Stimulated activated CD8-positive, alpha-beta memory T cell treated with anti-CD3 and anti-CD28 coated beads, Interleukin-12 subunit alpha, Interleukin-12 subunit beta, amount 100 ng/mL, for 4 hours (primary cell): ENCODE results near the gene CCL18.
A peak's percentile ranks its signal among the peaks of the same experiment; 100 is the strongest.
"Not testable (repeated sequence)": the region's sequence is repeated elsewhere in the genome, so short reads cannot be mapped to it uniquely, and the experiment has no call there.

Experiments used
- DNase-seq: peaks from one replicate; pipeline ENCODE4 v3.0.0-alpha.2; 2020; ENCODE audit warnings: low read depth

The CCL18 gene

DNA sequence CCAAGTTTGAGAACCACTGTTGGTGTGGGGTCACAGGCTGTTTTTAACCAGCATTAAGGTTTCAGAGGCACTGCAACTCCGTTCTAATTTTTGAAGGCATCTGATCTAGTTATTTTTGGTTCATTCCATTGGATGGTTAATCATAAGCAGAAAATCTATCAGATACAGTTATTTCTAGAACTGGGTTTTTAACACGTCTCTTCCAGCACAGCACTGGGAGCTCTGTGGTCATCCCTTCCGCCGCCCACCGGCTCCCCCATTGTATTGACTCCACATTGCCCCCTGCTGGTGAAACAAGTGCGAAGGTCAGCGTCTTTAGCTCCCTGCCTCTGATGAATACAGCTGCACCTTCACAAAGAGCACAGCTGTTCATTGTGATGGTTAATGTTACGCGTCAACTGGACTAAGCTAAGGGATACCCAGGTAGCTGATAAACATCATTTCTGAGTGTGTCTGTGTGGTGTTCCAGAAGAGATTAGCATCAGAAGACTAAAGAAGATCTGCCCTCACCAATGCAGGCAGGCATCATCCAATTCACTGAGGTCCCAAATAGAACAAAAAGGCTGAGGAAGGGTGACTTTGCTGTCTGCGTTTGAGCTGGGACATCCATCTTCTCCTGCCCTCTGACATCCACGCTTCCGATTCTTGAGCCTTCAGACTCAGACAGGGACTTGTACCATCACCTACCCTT, 8.5 kb downstream of the CCL18 start:
- DNase-seq, result peak; percentile 53

DNA sequence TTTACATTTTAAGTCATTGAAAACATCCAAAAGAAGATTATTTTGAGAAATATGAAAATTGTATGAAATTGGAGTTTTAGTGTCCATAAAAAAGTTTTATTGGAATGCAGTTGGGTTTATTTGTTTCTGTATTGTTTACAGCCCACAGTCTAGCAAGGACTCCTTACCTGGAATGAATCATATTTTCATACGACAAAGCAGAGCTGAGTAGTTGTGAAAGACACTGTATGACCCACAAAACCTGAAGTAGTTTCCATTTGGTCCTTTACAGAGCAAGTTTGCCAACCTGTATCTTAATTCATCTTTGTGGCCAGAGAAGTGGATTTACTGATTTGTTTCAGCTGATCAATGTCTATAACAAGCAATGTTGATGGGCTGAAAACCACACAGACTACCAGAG, 10.3 kb downstream of the CCL18 start:
- DNase-seq, result no peak

DNA sequence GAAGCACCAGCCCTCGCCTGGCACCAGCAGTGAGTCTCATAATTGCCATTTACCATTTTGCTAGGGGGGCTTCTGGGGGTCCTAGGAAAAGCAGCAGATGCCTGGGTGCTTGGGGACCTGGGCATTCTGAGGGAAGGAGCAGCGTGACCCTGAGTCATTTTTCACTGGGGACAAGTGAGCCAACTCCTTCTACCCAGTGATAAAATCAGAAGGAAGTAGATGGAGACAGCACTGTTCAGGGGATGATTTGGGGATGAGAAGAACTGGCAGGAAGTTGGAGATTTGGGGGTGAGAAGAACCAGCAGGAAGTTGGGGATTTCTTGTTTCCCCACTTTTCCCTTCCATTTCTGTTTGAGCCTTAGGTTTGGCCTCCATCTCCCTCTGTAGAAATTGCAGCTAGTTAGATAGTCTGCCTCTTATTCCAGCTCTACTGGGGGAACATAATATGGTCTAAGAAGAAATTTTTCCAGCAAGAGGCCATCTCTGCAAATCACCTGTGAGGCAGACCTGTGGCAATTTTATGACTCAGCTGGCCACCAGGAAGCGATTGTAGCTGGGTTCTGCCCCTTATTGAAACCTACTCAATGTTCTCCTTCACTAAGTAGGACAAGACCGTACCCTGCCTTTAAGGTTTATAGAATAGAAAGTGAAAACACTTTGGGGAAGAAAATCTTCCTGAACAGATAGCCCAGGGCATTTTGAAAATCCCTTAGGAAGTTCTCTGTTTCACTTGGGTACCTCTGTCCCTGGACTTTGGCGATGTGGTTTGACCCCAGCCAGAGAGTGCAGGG, 17.8 kb downstream of the CCL18 start:
- DNase-seq, result not testable (repeated sequence)

DNA sequence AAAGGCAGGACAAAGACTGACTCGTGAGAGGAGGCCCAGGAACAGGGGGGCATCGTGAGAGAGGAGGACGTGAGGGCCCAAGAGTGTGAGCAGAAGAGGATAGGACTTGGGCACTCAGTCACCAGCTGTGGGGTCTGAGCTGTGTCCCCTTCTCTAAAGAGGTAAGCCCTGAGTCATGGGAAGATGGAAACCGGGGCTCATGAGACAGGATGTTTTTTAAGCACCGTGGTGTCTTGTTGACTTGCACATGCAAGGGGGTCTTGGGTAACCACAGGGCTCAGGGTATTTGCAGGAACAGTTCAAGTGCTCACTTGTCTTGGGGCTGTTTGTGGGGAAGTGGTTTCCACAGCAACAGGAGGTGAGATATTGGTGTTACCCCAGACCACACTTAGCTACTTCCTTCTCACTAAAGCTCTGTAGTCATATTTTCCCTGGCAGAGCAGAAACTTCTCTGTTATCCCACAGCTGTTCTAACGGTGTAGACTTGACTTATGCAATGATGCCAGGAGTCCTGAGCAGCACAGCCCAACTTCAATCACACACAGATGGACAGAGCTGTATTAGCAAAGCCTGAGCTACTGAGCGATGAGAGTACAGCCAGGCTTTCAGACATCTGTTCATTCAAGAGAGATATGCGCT, 18.5 kb downstream of the CCL18 start:
- peak; percentile 48 for DNase-seq

DNA sequence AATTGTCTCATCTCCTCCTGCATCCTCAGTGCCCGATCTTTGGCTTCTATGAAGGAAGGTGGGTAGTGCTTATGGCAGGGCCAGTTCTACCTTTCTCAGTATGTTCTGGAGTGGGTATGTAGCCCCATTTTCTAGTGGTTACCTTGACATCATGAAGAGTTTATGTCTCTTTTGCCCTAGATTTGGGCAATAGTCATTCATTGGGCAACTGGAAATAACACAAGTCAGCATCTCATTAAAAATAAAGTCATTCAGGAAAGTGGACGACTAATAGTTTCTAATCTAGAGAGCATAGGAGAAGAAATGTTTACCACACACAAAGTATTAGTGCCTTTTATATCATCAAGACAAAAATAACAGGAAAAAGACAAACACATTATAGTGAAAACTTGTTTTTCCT, 19.6 kb downstream of the CCL18 start:
- not testable (repeated sequence) for DNase-seq

DNA sequence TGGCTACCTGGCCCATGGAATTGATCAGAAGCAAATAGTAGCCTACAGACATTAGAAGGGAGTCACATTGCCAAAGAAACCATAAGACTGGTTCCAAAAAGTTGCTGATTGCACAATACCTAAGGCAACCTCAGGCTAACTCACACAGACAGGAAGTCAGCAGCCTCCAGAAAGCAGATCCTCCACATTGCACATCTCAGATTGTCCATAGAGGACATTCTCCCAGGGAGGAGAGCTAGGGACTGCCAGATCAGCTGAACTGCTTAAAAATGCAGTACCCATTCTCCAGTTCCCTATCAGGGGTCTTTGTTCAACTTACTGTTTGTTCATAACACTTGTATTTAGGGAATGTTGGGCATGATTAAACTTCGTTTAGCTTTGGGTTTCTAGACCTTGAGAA, 21.7 kb downstream of the CCL18 start:
- no peak for DNase-seq

DNA sequence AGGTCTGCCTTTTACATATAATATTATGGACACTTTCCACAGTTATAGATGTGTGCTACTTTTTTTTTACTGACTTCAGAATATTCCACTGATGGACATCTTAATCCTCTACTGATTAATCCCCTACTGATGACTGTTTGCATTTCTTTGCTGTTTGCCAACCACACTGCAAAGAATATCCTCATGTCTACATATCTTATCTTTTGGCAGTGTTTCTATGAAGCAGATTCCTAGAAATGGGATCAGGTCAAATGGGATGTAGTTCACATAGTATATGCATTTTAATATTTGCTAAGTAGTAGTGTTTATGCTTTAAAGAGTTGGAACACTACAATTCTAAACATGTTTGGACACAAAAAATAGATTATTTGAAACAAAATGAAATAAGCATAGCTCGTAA, 22.7 kb downstream of the CCL18 start:
- no peak for DNase-seq

DNA sequence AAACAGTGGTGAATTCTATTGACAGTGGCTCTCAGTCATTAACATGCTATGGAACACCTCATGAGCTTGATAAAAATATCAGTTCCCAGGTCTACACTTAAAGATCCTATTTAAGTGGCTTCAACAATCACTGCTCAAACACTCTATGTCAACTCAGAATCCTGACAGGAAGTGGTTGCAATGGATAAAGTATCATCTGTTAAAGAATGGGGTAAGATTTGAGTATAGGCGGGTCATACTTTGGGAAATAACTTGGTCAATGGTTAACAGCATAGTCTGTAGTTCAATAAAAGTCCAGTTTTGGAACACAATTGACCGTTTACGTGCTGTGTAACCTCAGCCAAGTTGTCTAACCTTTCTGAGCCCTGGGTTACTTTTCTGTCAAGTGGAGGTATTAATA, 23.4 kb downstream of the CCL18 start:
- DNase-seq, result not testable (repeated sequence)

DNA sequence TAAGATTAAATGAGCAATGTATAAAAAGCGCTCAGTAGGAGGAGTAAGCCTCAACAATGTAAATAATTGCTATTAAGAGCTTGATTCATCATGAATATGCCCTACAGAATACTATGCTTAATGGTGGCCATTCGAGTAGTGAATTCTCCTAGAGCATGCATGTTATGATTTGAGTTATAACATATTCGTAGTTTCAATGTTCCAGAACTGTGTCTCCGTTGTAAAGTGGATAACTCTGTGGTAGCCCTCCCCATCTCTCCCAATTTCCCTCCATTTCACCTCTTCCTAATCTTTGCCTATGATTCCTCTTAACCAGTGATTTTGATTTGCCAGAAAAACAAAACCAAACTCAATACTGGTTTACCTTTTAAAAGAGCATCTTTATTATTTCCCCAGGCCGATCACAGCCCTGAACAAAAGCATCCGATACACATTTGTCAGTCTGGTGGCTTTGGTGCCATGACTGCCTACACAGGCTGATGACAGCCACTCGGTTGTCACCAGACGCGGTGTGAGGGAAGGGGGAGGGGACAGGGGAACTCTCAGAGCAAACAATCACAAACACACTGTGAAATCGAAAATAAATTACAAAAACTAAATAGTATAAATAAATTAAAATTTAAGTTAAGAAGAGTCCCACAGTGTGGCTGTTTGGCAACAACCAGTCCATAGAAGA, 24.0 kb downstream of the CCL18 start:
- not testable (repeated sequence) for DNase-seq

DNA sequence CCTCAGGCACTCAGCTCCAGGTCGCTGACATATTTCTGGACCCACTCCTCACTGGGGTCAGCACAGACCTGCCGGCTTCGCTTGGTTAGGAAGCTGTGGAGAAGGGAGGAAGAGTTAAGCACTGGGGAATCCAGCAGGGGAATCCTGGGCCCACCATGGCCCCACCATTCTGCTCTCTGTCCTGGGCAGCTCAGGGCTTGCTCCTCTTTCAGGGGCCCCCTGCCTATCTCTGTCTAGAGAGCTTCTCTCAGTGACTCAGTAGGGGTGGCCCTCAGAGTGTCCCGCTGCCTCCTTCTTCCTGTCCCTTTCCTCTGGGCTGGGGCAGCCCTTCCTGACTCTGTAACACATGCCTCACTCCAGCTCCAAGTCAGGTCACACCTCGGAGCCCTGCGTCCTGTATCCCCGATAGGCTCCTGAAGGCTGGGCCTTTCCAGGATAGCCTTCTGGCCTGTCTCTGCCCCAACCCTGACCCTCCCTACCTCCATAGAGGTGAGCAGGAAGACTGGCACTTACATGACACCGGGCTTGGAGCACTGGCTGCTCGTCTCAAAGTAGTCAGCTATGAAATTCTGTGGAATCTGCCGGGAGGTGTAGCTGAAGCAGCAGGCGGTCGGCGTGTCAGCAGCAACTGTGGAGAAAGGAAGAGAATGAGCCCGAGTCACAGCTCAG, 24.7 kb downstream of the CCL18 start:
- no peak for DNase-seq

DNA sequence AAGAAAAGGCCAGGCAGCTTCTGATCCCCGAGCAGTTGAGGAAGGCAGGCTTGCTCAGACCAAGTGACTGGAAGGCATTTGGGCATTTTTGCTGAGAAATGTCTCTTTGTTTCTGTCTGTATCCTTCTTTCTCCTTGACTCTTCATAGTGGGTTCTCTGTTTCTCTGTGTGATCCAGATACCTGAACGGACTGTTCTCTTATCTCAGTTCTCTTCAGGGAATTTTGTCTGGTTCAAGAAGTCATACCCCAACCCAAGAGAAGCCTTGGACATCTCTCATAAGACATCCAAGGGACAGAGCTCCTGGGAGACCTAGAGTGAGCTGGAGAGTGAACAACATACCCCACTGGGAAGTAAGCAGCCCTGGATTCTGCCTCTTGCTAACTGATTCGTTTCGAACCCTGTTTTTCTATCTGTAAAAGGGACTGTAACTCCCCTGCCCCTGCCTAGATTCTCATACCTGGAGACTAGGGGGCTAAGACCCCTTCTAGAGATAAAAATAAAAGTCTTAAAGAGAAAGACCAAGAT, 25.3 kb downstream of the CCL18 start:
- no peak for DNase-seq

DNA sequence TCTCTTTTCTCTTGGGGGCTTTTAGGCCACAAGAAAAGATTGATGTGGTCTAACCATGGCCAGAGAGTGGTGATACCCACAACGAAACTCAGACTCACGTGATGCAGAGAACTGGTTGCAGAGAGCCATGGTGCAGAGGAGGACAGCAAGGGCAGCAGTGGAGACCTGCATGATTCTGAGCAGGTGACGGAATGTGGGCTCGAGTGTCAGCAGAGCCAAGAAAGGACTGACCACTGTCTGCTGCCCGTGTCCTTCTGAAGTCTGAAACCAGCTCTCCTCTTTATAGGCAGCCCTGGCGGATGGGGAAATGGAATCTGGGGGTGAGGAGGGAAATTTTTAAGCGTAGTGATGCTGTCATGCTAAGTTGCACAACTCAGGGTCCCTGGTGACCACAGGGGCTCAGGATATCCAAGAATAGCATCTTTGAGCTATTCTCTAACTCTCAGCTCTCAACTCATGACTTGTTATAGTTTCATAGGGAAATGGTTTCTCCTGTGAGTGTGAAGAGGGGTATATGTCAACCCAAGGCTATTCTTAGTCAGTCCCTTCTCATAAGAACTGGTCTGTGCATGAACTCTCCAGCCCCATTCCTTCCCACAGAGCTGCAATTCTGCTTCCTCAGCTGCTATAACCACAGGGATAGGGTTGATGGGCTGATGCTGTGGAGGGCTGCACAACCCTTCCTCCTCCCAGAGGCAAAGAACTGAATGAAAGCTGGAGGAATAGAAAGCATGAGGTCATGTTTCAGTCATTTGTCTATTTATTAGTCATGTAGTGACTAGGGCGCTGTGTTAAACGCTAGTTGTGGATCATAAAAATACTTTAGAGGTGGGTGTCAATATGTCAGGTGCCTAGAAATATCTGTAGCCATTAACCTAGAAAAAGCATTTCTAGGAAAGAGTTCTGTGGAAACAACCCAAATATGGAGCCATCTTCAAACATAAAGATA, 26.1 kb downstream of the CCL18 start, which contains the start of gene CCL3:
Gene CCL3, minus strand, starts transcription at position 256 of the 949 bp plus-strand sequence. Its CDS starts 85 bp downstream, at position 171.
- no peak for DNase-seq

DNA sequence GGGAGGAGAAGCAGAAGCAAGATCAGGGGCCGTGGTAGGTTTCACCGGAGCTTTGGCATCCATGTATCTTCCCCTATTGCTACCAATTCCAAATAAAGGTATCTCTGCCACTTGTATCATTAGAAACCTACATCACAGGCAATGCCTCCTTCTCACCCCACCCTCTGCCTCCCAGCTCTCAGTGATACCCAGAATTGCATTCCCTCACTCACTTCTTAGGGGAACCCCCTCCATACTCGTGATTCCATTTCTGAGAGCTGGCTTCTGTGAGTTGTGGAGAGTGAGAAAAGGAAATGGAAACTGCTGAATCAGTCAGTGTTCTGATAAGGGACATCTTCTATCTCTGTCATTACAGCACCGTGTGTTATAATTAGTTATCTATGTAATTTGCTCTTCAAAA, 28.2 kb downstream of the CCL18 start:
- DNase-seq, result no peak

DNA sequence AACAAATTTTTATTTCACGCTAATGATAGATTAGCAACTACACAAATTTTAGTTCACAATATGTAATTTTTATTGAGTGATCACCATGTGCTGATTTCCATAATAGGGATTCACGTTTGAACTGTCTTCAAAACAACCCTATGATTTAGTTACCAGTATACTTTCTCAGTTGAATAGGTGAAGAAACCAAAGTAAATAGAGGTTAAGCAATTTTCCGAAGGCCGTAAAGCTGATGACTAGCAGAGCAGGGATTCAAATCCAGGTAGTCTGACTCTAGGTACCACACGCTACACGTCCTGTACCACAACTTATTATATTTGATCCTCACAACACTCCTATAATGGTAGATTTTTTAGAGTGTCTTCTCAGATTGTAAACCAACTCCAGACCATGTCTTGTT, 28.6 kb downstream of the CCL18 start:
- not testable (repeated sequence) for DNase-seq

DNA sequence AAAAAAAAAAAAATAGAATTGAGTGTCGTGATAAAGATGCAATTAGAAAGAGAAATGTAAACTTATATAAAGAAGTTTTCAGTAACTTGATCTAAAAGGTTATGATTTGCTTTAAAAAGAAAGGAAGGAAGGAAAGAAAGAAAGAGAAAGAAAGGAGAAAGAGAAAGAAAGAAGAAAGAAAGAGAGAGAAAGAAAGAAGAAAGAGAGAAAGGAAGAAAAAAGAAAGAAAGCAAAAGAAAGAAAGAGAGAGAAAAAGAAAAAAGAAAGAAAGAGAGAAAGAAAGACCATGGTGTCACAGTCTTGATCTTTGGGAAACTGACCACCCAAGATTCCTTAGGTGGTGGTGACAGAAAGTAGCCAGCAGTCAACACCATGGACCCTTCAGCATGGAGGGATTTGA, 30.2 kb downstream of the CCL18 start:
- no peak for DNase-seq

DNA sequence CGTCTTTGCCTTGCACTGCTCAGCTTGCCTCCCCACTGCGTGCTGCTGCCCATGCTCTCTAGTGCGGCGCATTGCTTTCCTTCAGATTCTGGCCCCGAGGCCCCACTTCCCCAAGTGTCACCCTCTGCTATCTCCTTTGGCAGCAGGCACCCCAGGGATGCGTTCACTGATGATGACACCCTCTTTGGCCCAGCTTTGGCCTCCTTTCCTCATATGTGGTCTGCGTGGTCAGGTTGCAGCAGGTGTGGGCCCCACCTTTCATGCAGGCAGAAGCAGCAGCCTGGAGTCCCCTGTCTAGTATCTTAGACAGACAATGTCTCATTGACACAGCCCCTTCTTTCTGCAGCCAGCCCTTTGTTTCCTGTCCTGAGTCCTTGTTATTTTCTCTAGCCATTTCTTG, 30.7 kb downstream of the CCL18 start:
- DNase-seq, result no peak

DNA sequence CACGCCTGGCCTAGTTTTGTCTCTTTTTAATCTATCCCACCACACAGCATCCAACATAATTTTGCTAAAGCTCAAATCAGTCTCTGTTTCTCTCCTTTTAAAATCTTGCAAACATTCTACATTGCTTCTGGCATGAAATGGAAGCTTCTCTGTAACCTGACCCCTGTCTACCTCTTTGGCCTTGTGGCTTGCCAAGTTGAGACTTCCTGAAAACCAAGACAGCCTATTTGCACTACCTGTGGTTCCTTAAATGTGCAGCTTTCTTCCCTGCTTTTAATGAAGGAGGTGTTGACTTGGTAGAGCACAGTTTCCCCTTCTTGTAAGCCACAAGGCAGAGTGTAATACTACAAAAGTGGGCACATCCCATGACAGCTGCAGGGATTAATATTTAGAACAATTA, 31.9 kb downstream of the CCL18 start:
- no peak for DNase-seq

DNA sequence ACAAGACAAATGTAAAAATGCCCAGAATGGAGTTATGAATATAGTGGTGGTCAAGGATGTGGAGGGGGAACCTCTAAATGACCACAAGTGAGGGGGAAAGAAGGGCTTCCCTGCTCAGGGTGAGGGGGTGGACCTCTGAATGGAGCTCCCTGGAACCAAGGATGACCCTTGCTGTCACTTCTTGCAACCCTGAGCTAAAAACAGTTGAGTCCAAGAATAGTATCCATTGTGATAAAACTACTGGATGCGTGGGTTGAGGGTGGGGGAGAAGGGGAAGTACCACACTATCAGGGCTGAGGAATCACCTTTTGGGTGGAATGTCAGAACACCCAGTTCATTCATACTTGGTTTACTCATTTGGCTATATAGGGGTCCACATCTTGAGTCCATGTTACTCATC, 34.9 kb downstream of the CCL18 start:
- DNase-seq, result not testable (repeated sequence)

DNA sequence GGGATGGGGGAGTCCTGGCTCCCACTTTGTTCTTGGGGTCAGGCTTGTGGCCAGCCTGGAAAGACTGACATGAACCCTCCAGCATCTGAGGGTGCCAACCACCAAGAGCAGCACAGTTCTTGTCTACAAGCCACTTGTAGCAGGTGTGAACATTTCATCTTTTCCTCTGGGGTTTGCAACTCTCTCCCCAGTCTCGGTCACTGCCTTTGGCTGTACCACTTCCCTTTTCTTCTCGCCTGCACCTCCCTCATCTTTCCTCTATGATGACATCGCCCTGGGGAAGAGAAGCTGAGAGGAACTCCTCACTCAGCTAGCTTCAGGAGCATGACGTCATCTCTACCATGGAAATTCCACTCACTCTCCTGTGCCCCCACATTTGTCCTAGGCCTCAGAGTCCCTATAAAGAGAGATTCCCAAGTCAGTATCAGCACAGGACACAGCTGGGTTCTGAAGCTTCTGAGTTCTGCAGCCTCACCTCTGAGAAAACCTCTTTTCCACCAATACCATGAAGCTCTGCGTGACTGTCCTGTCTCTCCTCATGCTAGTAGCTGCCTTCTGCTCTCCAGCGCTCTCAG, 39.4 kb downstream of the CCL18 start, which contains the start of gene CCL4:
Gene CCL4, plus strand, starts transcription at position 427 of the 575 bp plus-strand sequence. Its CDS starts 79 bp downstream, at position 506.
- peak; percentile 42 for DNase-seq

DNA sequence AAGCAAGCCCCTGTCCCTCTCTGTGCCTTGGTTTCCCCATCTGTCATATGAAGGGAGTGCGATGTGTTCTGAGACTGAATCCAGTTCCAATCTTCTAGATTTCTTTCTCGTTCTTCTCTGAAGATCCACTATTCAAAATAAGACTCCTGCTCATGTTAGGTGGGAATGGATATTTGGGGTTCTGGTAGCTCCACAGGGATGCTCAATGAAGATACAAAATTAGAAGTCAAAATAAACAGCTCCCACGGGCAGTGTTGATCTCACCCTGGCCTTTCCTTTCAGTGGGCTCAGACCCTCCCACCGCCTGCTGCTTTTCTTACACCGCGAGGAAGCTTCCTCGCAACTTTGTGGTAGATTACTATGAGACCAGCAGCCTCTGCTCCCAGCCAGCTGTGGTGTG, 40.2 kb downstream of the CCL18 start:
- DNase-seq, result not testable (repeated sequence)
